ENCODE results near the gene SMYD1. TPM values are rescaled to one million over a fixed set of nuclear protein-coding genes. Genes with fewer than 3 reads are reported as not detected.

SMYD1 gene
- total and polyA plus RNA-seq, 8 donors = 0.05 to 0.20 (median 0.06) TPM; not detected in 5

DNA sequence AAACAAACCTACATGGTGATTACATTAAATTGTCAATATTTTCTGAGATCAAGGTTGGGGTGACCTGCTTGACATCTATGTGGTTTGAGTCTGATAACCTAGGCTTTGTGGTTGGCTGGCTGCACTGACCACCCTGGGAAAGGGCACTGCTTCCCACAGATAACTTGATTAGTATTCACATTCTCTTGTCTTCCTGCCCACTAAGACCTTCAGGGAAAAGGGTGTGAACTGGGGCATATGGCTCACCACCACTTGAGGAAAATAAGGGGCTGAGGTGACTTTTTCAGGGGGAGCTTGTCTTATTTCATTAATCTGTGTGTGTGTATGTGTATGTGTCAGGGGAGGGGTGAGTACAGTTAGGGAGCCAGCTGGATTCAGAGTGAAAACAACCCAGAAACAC, 1.5 kb downstream of the SMYD1 start:
- Histone ChIP-seq H3K9me3 (no peaks in the 10 kb centered on the region), H3K4me1 (no peaks in the 10 kb centered on the region), H3K36me3 (no peaks in the 10 kb centered on the region), H3K27me3 (no peaks in the 10 kb centered on the region), H3K4me3 (no peak overlapping the region), H3K27ac (no peak overlapping the region)
- DNase-seq (no peak), ATAC-seq (no peak)
- intact Hi-C loops (cut with DNase I) = no loop called here
- TF ChIP-seq, protein P1, sequence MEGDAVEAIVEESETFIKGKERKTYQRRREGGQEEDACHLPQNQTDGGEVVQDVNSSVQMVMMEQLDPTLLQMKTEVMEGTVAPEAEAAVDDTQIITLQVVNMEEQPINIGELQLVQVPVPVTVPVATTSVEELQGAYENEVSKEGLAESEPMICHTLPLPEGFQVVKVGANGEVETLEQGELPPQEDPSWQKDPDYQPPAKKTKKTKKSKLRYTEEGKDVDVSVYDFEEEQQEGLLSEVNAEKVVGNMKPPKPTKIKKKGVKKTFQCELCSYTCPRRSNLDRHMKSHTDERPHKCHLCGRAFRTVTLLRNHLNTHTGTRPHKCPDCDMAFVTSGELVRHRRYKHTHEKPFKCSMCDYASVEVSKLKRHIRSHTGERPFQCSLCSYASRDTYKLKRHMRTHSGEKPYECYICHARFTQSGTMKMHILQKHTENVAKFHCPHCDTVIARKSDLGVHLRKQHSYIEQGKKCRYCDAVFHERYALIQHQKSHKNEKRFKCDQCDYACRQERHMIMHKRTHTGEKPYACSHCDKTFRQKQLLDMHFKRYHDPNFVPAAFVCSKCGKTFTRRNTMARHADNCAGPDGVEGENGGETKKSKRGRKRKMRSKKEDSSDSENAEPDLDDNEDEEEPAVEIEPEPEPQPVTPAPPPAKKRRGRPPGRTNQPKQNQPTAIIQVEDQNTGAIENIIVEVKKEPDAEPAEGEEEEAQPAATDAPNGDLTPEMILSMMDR (IDR thresholded peaks at IDR 0.05) = no peak

DNA sequence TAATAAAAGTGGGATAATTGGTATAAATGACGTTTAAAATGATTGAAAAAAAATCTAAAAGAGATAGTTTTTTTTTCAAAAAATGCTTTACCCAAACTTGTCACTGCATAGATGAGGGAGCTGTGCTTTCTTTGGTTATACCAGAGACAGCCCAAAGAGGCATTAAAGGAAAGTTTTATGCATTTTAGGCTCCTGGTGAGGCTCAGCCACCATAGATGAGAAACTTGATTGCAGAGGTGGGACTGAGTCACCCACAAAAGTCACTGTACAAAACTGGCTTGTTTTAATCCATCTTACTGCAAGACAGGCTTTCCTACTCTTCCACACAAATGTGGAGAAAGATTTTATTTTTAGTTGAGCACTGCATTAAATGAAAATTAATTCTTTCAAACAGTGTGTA, 2.4 kb downstream of the SMYD1 start:
- Histone ChIP-seq H3K36me3 (no peaks in the 10 kb centered on the region), H3K27me3 (no peaks in the 10 kb centered on the region), H3K27ac (no peak overlapping the region), H3K4me3 (no peak overlapping the region), H3K4me1 (peaks cover 0 to 5% of the 10 kb centered on the region in 2 donors), H3K9me3 (no peaks in the 10 kb centered on the region)
- ATAC-seq = no peak
- no peak for DNase-seq
- TF ChIP-seq, protein P1 (IDR thresholded peaks at IDR 0.05) = no peak
- intact Hi-C loops (cut with DNase I) = no loop called here

DNA sequence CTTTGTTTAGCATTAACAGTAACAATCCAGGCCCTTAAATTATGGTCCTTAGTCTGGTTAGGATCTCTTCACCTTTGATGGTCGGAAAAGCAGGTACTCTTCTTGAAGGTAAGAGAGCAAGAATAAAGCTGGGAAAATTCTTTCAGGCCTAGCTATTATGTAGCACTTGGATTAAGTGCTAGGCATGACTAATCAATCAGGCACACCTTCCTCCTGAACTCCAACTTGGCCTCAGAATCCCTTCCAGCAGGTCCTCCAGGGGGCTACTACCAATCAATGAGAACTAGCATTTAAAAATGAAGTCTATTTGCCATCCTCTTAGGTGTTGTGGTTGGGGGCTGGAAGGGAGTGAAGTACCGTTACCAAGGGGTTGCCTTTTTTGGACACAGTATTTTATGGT, 3.7 kb downstream of the SMYD1 start:
- no peak overlapping the region for H3K4me3 ChIP-seq
- H3K36me3 ChIP-seq = no peaks in the 10 kb centered on the region
- H3K27ac ChIP-seq = no peak overlapping the region
- H3K4me1 ChIP-seq = peaks cover 0 to 7% of the 10 kb centered on the region in 2 donors
- DNase-seq = no peak
- no peaks in the 10 kb centered on the region for H3K27me3 ChIP-seq
- H3K9me3 ChIP-seq = no peaks in the 10 kb centered on the region
- intact Hi-C loops (cut with DNase I) = no loop called here
- TF ChIP-seq, protein P1 (IDR thresholded peaks at IDR 0.05) = no peak
- ATAC-seq = no peak

DNA sequence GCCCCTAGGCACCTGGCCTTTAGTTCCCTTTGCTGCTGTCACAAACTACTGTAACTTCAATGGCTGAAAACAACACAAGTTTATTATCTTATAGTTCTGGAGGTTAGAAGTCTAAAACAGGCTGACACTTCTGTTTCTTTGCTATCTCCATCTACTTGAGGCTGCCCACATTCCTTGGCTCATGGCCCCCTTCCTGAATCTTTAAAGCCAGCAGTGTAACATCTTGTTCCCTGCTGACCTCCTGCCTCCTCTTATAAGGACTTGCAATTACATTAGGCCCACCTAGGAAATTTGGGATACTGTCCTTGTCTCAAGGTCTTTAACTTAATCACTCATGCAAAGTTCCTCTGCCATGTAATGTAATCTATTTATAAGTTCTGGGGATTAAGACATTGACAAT, 6.5 kb downstream of the SMYD1 start:
- Histone ChIP-seq H3K27ac (no peak overlapping the region), H3K4me3 (no peak overlapping the region), H3K27me3 (no peaks in the 10 kb centered on the region), H3K9me3 (no peaks in the 10 kb centered on the region), H3K36me3 (no peaks in the 10 kb centered on the region), H3K4me1 (peaks cover 0 to 7% of the 10 kb centered on the region in 2 donors)
- intact Hi-C loops (cut with DNase I) = no loop called here
- DNase-seq (no peak), ATAC-seq (no peak)
- TF ChIP-seq, protein P1 (IDR thresholded peaks at IDR 0.05) = no peak

DNA sequence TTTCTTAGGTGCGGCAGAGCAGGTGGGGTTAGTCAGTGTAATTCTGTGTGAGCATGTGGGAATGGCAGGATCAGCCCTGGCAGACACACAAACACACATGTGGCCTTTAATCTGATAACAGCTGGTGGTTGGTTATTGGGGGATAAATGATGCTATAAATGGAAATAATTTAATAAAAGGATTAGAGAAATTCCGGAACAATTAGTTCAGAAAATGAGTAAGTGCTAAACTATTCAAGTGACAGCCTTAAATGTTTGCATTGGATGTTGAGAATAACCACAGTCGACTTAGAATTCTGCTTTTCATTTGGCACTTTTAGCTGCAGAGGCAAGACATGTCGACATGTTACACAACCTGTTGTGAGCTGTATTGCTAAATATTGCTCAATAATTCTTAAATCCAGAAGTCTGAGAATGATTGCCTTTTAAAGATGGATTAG, 7.2 kb downstream of the SMYD1 start:
- peak; percentile 93 for ATAC-seq
- H3K36me3 ChIP-seq = no peaks in the 10 kb centered on the region
- TF ChIP-seq, protein P1 (IDR thresholded peaks at IDR 0.05) = no peak
- peak in 1 of 4 donors; percentile 22 for DNase-seq
- intact Hi-C loops (cut with DNase I) = no loop called here
- no peaks in the 10 kb centered on the region for H3K9me3 ChIP-seq
- no peak overlapping the region for H3K4me3 ChIP-seq
- no peak overlapping the region for H3K27ac ChIP-seq
- no peaks in the 10 kb centered on the region for H3K27me3 ChIP-seq
- peaks cover 0 to 7% of the 10 kb centered on the region in 2 donors for H3K4me1 ChIP-seq
